Activated T-cell treated with anti-CD3 and anti-CD28 coated beads, Interleukin-2, amount 50 U/mL, for 72 hours (primary cell): Measurements from ENCODE around the gene FXR2. TPM values are rescaled to one million over a fixed set of nuclear protein-coding genes. Genes with fewer than 3 reads are reported as not detected.
"Not testable (repeated sequence)": the region's sequence is repeated elsewhere in the genome, so short reads cannot be mapped to it uniquely, and the experiment has no call there.

Experiments used
- ATAC-seq, 2 donors: fragments of 150-1000 bp; cut with Tn5 transposase; replicated peaks in 1 of 2; 2 replicates each; pipeline ENCODE4 v1.10.0; 2021; ENCODE audit warnings: moderate library complexity in 2 of 2, mild to moderate bottlenecking in 1 of 2
- DNase-seq, 2 donors: peaks; one replicate each; pipeline ENCODE4 v3.0.0; 2021 to 2022; ENCODE audit warnings: mixed read lengths in 1 of 2
- H3K27ac Mint-ChIP-seq: one replicate; pipeline ENCODE4 v1.8.0; 2022; ENCODE audit warnings: mild to moderate bottlenecking, moderate library complexity, mixed read lengths
- H3K27me3 Mint-ChIP-seq: one replicate; pipeline ENCODE4 v1.8.0; 2022; ENCODE audit warnings: low read depth, mixed read lengths
- H3K36me3 Mint-ChIP-seq, 2 donors: one replicate each; pipeline ENCODE4 v1.8.0; 2022; ENCODE audit warnings: mixed read lengths in 2 of 2, mild to moderate bottlenecking in 1 of 2; ENCODE audit not compliant: insufficient read depth in 2 of 2
- H3K4me1 Mint-ChIP-seq: one replicate; pipeline ENCODE4 v1.8.0; 2022; ENCODE audit warnings: low read depth, mixed read lengths
- H3K4me3 Mint-ChIP-seq, 2 donors: one replicate each; pipeline ENCODE4 v1.8.0; 2022; ENCODE audit warnings: mild to moderate bottlenecking in 2 of 2, mixed read lengths in 2 of 2, moderate library complexity in 2 of 2
- H3K9me3 Mint-ChIP-seq, 2 donors: one replicate each; pipeline ENCODE4 v1.8.0; 2022; ENCODE audit warnings: mixed read lengths in 2 of 2
- total RNA-seq, 2 donors: library from RNA; stranded (reverse); gene quantifications; one replicate each; pipeline ENCODE4 v1.2.3, GENCODE V29; 2022

The FXR2 gene
- total RNA-seq, 2 donors from 2014 or later, result 52.5 to 53.3 TPM

DNA sequence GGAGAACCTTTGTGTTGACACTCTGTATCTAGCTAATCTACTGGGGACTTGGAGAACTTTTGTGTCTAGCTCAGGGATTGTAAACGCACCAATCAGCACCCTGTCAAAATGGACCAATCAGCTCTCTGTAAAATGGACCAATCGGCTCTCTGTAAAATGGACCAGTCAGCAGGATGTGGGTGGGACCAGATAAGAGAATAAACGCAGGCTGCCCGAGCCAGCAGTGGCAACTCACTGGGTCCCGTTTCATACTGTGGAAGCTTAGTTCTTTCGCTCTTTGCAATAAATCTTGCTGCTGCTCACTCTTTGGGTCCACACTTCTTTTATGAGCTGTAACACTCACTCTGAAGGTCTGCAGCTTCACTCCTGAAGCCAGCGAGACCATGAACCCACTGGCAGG lies 26.9 kb upstream of the FXR2 start:
- not testable (repeated sequence) for H3K36me3 Mint-ChIP-seq, ATAC-seq
- H3K4me3 Mint-ChIP-seq, result peak overlapping the region; percentile 51 to 71

DNA sequence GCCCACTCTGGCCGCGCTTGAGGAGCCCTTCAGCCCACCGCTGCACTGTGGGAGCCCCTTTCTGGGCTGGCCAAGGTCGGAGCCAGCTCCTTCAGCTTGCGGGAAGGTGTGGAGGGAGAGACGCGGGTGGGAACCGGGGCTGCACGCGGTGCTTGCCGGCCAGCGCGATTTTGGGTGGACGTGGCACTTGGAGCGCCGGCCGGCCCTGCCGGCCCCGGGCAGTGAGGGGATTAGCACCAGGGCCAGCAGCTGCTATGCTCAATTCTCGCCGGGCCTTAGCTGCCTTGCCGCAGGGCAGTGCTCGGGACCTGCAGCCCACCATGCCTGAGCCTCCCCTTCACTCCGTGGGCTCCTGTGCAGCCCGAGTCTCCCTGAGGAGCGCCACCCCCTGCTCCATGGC lies 26.1 kb upstream of the FXR2 start:
- H3K4me1 Mint-ChIP-seq, result peaks cover 9% of the 10 kb centered on the region
- H3K36me3 Mint-ChIP-seq, result no peaks in the 10 kb centered on the region
- ATAC-seq (no peak), DNase-seq (no peak)
- H3K27me3 Mint-ChIP-seq, result no peaks in the 10 kb centered on the region
- H3K9me3 Mint-ChIP-seq, result no peaks in the 10 kb centered on the region
- no peak overlapping the region for H3K4me3 Mint-ChIP-seq
- H3K27ac Mint-ChIP-seq, result no peak overlapping the region

More for the DNA sequence above, 26.9 kb upstream of the FXR2 start:
- not testable (repeated sequence) for H3K9me3 Mint-ChIP-seq, H3K27me3 Mint-ChIP-seq, H3K27ac Mint-ChIP-seq, H3K4me1 Mint-ChIP-seq
- peak in 1 of 2 donors; percentile 29 for DNase-seq

DNA sequence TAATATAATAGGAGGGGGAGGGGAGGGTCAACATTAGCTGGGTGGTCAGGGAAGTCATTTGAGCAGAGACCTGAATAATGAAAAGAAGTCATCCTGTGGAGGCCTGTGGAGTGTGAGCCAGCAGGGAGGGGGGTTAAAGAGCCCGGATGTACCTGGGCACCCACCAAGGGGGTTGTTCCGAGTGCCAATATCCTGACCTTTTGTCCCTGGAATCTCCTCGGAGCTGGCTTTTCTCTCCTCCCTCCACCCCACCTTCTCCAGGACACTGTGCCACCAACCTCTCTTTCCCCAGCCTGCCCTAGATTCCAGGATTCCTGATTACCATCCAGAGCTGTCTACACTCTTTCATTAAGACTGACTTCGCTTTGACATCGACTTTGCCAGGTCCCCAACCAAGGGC lies 21.5 kb upstream of the FXR2 start:
- no peak overlapping the region for H3K27ac Mint-ChIP-seq
- no peaks in the 10 kb centered on the region for H3K36me3 Mint-ChIP-seq
- DNase-seq, result no peak
- H3K27me3 Mint-ChIP-seq, result no peaks in the 10 kb centered on the region
- no peaks in the 10 kb centered on the region for H3K4me1 Mint-ChIP-seq
- H3K9me3 Mint-ChIP-seq, result no peaks in the 10 kb centered on the region
- H3K4me3 Mint-ChIP-seq, result no peak overlapping the region
- ATAC-seq, result no peak

GRCh38 chr17:7634384-7634783 lies 19.7 kb upstream of the FXR2 start:
- Mint-ChIP-seq H3K27ac (no peak overlapping the region), H3K4me1 (no peaks in the 10 kb centered on the region), H3K4me3 (no peak overlapping the region), H3K36me3 (no peaks in the 10 kb centered on the region), H3K27me3 (no peaks in the 10 kb centered on the region), H3K9me3 (no peaks in the 10 kb centered on the region)
- peak in 1 of 2 donors; percentile 36 for DNase-seq
- ATAC-seq, result no peak

GRCh38 chr17:7633093-7633492 lies 18.4 kb upstream of the FXR2 start:
- Mint-ChIP-seq H3K27ac (no peak overlapping the region), H3K4me1 (no peaks in the 10 kb centered on the region), H3K36me3 (no peaks in the 10 kb centered on the region), H3K9me3 (no peaks in the 10 kb centered on the region), H3K27me3 (no peaks in the 10 kb centered on the region), H3K4me3 (no peak overlapping the region)
- no peak for DNase-seq
- ATAC-seq, result no peak

DNA sequence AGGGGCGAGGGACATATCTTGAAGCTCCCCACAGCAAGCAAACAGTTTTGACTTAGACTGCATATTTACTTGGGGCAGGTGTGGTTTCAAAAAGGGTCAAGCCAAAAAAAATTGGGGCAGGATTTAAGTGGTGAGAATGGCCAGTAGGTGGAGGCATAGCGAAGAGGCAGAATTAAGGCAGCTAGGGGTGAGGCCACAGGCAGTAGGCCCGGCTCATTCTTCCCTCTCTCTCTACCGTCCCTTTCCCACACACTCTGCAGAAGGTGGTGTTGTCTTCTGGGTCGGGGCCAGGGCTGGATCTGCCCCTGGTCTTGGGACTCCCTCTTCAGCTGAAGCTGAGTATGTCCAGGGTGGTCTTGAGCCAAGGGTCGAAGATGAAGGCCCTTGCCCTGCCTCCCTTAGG lies 17.8 kb upstream of the FXR2 start:
- Mint-ChIP-seq H3K27ac (no peak overlapping the region), H3K27me3 (no peaks in the 10 kb centered on the region), H3K9me3 (no peaks in the 10 kb centered on the region), H3K4me1 (no peaks in the 10 kb centered on the region), H3K4me3 (no peak overlapping the region), H3K36me3 (no peaks in the 10 kb centered on the region)
- peak; percentile 46 to 51 for DNase-seq
- ATAC-seq, result peak; percentile 37 to 41

- ATAC-seq, result no peak
- no peaks in the 10 kb centered on the region for H3K27me3 Mint-ChIP-seq
- H3K36me3 Mint-ChIP-seq, result no peaks in the 10 kb centered on the region
- no peaks in the 10 kb centered on the region for H3K9me3 Mint-ChIP-seq
- no peak for DNase-seq
- H3K27ac Mint-ChIP-seq, result no peak overlapping the region
- no peak overlapping the region for H3K4me3 Mint-ChIP-seq
- H3K4me1 Mint-ChIP-seq, result peaks cover 5% of the 10 kb centered on the region
Observed at GRCh38 chr17:7631398-7632380, 17.0 kb upstream of the FXR2 start.

DNA sequence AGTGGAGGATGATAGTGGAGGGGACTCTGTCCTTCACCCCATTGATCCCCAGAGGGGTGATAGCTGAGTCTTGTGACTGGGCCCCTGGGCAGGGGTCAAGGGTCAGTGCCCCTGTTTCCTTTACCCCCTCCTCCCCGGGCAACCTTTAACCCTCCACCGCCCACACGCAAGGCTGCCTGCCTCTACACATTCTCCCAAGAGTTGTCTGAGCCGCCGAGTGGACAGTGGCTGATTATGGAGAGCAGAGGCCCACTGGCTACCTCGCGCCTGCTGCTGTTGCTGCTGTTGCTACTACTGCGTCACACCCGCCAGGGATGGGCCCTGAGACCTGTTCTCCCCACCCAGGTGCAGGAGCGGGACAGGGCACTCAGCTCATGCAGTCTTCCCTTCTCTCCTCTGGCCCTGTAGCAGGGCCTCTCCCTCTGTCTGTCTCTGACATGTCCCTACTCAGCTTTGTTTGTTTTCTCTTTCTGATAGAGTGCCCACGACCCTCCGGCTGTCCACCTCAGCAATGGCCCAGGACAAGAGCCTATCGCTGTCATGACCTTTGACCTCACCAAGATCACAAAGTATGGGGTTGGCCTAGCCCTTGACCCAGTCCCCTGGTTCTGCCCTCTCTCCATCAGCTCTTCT lies 15.4 kb upstream of the FXR2 start, which contains the start of gene SHBG:
TSS of gene SHBG (plus strand) at position 197 of the 633 bp plus-strand sequence. CDS start at position 235, 38 bp downstream.
- ATAC-seq (no peak), DNase-seq (no peak)
- no peaks in the 10 kb centered on the region for H3K27me3 Mint-ChIP-seq
- H3K4me1 Mint-ChIP-seq, result peaks cover 11% of the 10 kb centered on the region
- no peaks in the 10 kb centered on the region for H3K9me3 Mint-ChIP-seq
- peaks cover 0 to 1% of the 10 kb centered on the region in 2 donors for H3K36me3 Mint-ChIP-seq
- H3K27ac Mint-ChIP-seq, result no peak within 1 kb of the TSS
- no peak within 1 kb of the TSS for H3K4me3 Mint-ChIP-seq

GRCh38 chr17:7627250-7628121 lies 12.8 kb upstream of the FXR2 start, which contains the start of gene SAT2:
Gene SAT2 (minus strand): TSS chr17:7627821. CDS start chr17:7627635, 186 bp downstream.
- no peaks in the 10 kb centered on the region for H3K9me3 Mint-ChIP-seq
- H3K36me3 Mint-ChIP-seq, result peaks cover 0 to 1% of the 10 kb centered on the region in 2 donors
- DNase-seq (peak; percentile 86 to 89), ATAC-seq (peak; percentile 94 to 98)
- no peaks in the 10 kb centered on the region for H3K27me3 Mint-ChIP-seq
- peak within 1 kb of the TSS; percentile 92 to 93 for H3K4me3 Mint-ChIP-seq
- H3K4me1 Mint-ChIP-seq, result peaks cover 11% of the 10 kb centered on the region
- H3K27ac Mint-ChIP-seq, result peak within 1 kb of the TSS; percentile 65

DNA sequence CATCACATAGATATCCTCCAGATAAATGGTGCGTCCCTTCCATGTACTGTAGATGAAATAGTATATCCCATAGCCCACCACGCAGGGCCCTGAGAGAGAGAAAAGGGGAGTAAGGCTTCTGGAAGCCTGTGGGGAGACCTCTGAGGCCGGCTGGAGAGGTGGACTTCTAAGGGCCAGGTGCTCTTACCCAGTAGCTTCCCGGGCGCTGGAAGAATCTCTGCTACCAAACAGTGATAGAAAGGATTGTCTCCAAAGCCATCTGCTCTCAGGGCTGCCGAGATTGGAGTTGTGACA lies 12.2 kb upstream of the FXR2 start:
- Mint-ChIP-seq H3K36me3 (peaks cover 0 to 1% of the 10 kb centered on the region in 2 donors), H3K27ac (peak overlapping the region; percentile 65), H3K4me1 (peaks cover 11% of the 10 kb centered on the region), H3K9me3 (no peaks in the 10 kb centered on the region), H3K27me3 (no peaks in the 10 kb centered on the region), H3K4me3 (peak overlapping the region; percentile 92 to 93)
- no peak for DNase-seq
- ATAC-seq, result no peak

DNA sequence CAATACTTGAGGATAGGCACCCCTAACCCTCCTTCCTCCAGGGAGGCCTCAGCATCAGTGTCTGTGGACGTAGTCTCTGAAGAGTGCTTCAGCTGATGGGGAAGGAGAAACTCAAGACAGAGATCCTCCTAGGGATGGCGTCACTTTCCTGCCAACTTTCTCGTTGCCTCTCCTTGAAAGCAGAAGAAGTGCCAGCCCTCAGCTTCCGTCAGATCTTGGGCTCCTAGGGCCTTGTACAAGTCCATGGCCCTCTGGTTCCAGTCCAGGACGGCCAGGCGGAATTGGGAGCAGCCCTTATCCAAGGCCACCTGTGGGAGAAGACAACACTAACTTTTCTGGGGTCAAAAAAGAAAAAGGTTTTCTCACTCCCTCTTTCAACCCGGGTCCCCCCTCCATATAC lies 11.6 kb upstream of the FXR2 start:
- Mint-ChIP-seq H3K27ac (no peak overlapping the region), H3K9me3 (no peaks in the 10 kb centered on the region), H3K27me3 (no peaks in the 10 kb centered on the region), H3K4me1 (peaks cover 11% of the 10 kb centered on the region), H3K36me3 (peaks cover 0 to 1% of the 10 kb centered on the region in 2 donors), H3K4me3 (peak overlapping the region; percentile 92 to 93)
- no peak for DNase-seq
- ATAC-seq, result no peak

DNA sequence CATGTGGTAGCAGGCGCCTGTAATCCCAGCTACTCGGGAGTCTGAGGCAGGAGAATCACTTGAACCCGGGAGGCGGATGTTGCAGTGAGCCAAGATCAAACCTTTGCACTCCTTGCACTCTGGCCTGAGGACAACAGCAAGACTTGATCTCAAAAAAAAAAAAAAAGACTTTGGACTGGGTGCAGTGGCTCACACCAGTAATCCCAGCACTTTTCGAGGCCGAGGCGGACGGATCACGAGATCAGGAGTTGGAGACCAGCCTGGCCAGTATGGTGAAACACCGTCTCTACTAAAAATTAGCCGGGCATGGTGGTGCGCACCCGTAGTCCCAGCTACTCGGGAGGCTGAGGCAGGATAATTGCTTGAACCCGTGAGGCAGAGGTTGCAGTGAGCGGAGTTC lies 11.1 kb upstream of the FXR2 start:
- H3K4me3 Mint-ChIP-seq, result peak overlapping the region in 1 of 2 donors; percentile 22
- ATAC-seq, H3K27ac Mint-ChIP-seq, DNase-seq, H3K9me3 Mint-ChIP-seq, H3K27me3 Mint-ChIP-seq, H3K36me3 Mint-ChIP-seq: not testable (repeated sequence)
- peaks cover 11% of the 10 kb centered on the region for H3K4me1 Mint-ChIP-seq

- H3K27ac Mint-ChIP-seq, result no peak overlapping the region
- no peak for ATAC-seq
- no peak overlapping the region for H3K4me3 Mint-ChIP-seq
- no peaks in the 10 kb centered on the region for H3K27me3 Mint-ChIP-seq
- peaks cover 11% of the 10 kb centered on the region for H3K4me1 Mint-ChIP-seq
- H3K36me3 Mint-ChIP-seq, result peaks cover 0 to 1% of the 10 kb centered on the region in 2 donors
- H3K9me3 Mint-ChIP-seq, result no peaks in the 10 kb centered on the region
- no peak for DNase-seq
Observed at GRCh38 chr17:7623661-7624060, 9.0 kb upstream of the FXR2 start.
